Natural killer cell treated with Interleukin-12 subunit alpha and Interleukin-12 subunit beta and Interleukin-15 and Interleukin-18, amount 100 ng/mL, for 72 hours (primary cell): ENCODE measurements around the gene CDYL. TPM values are rescaled to one million over a fixed set of nuclear protein-coding genes. Genes with fewer than 3 reads are reported as not detected.

Experiments
- ATAC-seq, 2 donors: fragments of 150-1000 bp; cut with Tn5 transposase in 1 of 2; sonication (Bioruptor Pico), chemical (Tn5 transposase) in 1 of 2; 2 replicates each; pipeline ENCODE4 v1.10.0; 2021
- DNase-seq: peaks from one replicate; pipeline ENCODE4 v3.0.0; 2022; ENCODE audit warnings: low spot score
- H3K27ac Mint-ChIP-seq, 2 donors: 1 replicate in 1 of 2; 2 replicates in 1 of 2; pipeline ENCODE4 v1.8.0; 2022; ENCODE audit warnings: mixed read lengths in 2 of 2, mild to moderate bottlenecking in 1 of 2, moderate library complexity in 1 of 2
- H3K27me3 Mint-ChIP-seq, 2 donors: 1 replicate in 1 of 2; 2 replicates in 1 of 2; pipeline ENCODE4 v1.8.0; 2022; ENCODE audit warnings: mixed read lengths in 2 of 2
- H3K36me3 Mint-ChIP-seq: one replicate; pipeline ENCODE4 v1.8.0; 2022; ENCODE audit warnings: mixed read lengths
- H3K4me1 Mint-ChIP-seq, 2 donors: 1 replicate in 1 of 2; 2 replicates in 1 of 2; pipeline ENCODE4 v1.8.0; 2022; ENCODE audit warnings: low read depth in 2 of 2, mixed read lengths in 2 of 2, mild to moderate bottlenecking in 1 of 2
- H3K4me3 Mint-ChIP-seq: one replicate; pipeline ENCODE4 v1.8.0; 2022; ENCODE audit warnings: mixed read lengths
- H3K9me3 Mint-ChIP-seq: 2 replicates; pipeline ENCODE4 v1.8.0; 2022; ENCODE audit warnings: mixed read lengths
- total RNA-seq, 2 donors: library from RNA; stranded (reverse); gene quantifications; one replicate each; pipeline ENCODE4 v1.2.3, GENCODE V29; 2022

The CDYL gene, protein sequence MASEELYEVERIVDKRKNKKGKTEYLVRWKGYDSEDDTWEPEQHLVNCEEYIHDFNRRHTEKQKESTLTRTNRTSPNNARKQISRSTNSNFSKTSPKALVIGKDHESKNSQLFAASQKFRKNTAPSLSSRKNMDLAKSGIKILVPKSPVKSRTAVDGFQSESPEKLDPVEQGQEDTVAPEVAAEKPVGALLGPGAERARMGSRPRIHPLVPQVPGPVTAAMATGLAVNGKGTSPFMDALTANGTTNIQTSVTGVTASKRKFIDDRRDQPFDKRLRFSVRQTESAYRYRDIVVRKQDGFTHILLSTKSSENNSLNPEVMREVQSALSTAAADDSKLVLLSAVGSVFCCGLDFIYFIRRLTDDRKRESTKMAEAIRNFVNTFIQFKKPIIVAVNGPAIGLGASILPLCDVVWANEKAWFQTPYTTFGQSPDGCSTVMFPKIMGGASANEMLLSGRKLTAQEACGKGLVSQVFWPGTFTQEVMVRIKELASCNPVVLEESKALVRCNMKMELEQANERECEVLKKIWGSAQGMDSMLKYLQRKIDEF
- total RNA-seq, result 10 to 100 TPM; 52.5 to 58.7 TPM

DNA sequence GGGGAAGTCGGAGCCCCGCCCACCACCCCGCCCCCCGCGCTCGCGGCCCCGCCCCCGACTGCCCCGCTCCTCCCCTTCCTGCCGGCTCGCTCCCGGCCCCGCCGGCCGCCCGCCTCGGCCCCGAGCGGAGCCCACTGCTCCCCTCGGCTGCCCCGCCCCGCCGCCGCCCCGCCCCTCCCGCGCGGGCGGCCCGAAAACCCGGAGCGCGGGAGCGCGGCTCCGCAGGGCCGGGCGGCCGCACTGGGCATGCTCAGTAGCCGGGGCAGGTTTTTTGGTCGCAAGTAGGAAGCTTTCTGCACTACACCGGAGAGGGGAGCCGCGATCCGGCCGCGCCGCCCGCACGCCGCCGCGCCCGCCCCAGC lies at the start of gene CDYL:
Gene CDYL (plus strand): TSS at position 274 of the 362 bp plus-strand sequence. CDS start 380 bp downstream, outside the sequence.
- Mint-ChIP-seq H3K27me3 (peaks cover 6 to 11% of the 10 kb centered on the region in 2 donors), H3K4me3 (peak within 1 kb of the TSS; percentile 97), H3K4me1 (peaks cover 33 to 40% of the 10 kb centered on the region in 2 donors), H3K36me3 (peaks cover 18% of the 10 kb centered on the region), H3K9me3 (no peaks in the 10 kb centered on the region), H3K27ac (peak within 1 kb of the TSS; percentile 72 to 85)
- DNase-seq (peak; percentile 95), ATAC-seq (peak; percentile 90 to 93)

DNA sequence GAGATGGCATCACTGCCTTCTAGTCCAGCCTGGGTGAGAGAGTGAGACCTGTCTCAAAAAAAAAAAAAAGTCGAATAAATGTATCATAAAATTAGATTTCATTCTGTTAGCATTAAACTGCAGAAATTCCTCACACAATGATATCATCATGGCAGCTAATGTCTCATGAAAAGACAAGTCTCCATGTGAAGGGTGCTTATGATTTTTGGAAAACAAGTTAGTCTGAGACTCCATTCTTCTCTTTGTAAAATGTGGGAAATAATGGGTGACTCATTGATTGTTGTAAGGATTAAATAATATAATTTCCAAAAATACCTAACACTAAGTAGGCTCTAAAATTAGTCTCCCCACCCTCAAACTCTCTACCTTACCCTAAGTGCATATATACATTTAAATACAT lies 49.6 kb upstream of the CDYL start:
- Mint-ChIP-seq H3K27me3 (peaks cover 13 to 15% of the 10 kb centered on the region in 2 donors), H3K4me3 (no peak overlapping the region), H3K4me1 (peaks cover 10 to 12% of the 10 kb centered on the region in 2 donors), H3K36me3 (no peaks in the 10 kb centered on the region), H3K9me3 (no peaks in the 10 kb centered on the region), H3K27ac (no peak overlapping the region)
- no peak for ATAC-seq
- DNase-seq, result no peak

DNA sequence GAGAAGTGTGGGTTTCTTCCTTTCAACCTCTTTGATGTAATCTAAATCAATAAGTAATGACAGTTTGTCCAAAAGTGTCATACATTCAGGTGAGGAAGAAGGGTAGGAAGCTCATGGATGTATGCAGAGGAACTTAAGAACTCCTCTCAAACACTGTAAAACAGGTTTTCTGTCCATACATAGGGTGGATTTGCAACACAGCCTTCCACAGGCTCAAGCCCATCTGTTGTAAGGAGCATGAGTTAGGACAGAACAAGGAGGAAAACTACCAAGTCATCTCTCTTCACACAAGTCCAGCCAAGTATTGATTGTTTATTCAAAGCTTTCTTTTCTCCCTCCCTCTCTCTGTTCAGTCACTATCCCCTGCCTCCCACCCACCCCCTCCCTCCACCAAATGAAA lies 49.0 kb upstream of the CDYL start:
- ATAC-seq, result no peak
- no peaks in the 10 kb centered on the region for H3K9me3 Mint-ChIP-seq
- H3K27me3 Mint-ChIP-seq, result peaks cover 13 to 15% of the 10 kb centered on the region in 2 donors
- H3K4me3 Mint-ChIP-seq, result peak overlapping the region; percentile 10
- H3K4me1 Mint-ChIP-seq, result peaks cover 10 to 12% of the 10 kb centered on the region in 2 donors
- DNase-seq, result no peak
- H3K27ac Mint-ChIP-seq, result no peak overlapping the region
- no peaks in the 10 kb centered on the region for H3K36me3 Mint-ChIP-seq

DNA sequence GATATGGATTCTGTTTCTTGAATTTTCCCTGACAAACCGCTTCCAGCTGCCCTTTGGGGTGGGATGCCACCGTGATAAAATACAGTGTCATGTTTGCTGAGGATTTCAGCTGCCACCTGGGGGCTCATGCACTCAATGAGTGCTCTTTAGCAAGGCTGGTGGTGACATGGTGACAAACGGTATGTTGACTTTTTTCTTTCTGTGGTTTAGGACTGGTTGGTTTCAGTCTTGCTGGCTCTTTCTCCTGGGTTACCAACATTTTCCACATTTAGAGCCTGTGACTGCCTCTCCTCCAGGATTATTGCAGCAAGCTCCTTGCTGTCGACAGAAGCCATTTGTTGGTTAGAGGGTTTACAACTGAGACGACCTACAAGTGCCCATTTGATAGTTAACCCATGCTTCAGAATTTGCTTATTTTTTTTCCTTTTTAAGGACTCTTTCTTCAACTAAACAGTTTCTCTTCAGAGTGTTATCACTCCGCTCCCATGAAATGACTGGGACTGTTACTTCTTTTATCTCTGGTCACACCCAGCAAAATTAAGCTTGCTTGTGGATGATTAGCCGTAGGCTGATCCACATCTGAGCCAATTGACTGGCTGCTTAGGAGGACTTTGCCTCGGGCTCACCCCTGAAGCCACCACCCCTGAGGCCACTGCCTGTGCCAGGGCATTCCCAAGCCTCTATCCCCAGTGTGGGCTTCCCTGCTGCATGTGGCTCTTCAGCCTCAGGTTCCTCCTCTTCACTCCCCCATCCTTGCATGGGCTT lies 48.4 kb upstream of the CDYL start:
- peak overlapping the region; percentile 10 for H3K4me3 Mint-ChIP-seq
- peaks cover 13 to 15% of the 10 kb centered on the region in 2 donors for H3K27me3 Mint-ChIP-seq
- H3K27ac Mint-ChIP-seq, result peak overlapping the region in 1 of 2 donors; percentile 17
- no peaks in the 10 kb centered on the region for H3K36me3 Mint-ChIP-seq
- DNase-seq (no peak), ATAC-seq (peak; percentile 64 to 84)
- H3K4me1 Mint-ChIP-seq, result peaks cover 10 to 12% of the 10 kb centered on the region in 2 donors
- H3K9me3 Mint-ChIP-seq, result no peaks in the 10 kb centered on the region

DNA sequence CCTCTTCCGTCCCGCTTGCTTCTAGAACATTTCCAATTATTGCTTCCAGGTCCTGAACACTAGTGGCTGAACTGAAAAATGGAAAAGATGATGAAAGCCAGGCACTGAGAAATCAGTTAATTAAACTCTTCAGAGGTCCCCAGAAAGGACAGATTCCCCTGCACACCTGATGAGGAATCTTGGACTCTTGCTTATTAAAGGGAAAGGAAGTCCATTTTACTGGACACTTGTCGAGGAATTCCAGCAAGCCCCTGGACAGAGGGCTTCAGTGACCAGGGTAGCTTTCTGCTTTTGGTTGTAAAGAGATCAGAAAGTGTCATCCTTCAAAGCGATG lies 47.8 kb upstream of the CDYL start:
- ATAC-seq (no peak), DNase-seq (no peak)
- H3K9me3 Mint-ChIP-seq, result no peaks in the 10 kb centered on the region
- H3K27ac Mint-ChIP-seq, result peak overlapping the region in 1 of 2 donors; percentile 17
- H3K36me3 Mint-ChIP-seq, result no peaks in the 10 kb centered on the region
- no peak overlapping the region for H3K4me3 Mint-ChIP-seq
- peaks cover 12% of the 10 kb centered on the region in 2 donors for H3K4me1 Mint-ChIP-seq
- peaks cover 8 to 13% of the 10 kb centered on the region in 2 donors for H3K27me3 Mint-ChIP-seq

DNA sequence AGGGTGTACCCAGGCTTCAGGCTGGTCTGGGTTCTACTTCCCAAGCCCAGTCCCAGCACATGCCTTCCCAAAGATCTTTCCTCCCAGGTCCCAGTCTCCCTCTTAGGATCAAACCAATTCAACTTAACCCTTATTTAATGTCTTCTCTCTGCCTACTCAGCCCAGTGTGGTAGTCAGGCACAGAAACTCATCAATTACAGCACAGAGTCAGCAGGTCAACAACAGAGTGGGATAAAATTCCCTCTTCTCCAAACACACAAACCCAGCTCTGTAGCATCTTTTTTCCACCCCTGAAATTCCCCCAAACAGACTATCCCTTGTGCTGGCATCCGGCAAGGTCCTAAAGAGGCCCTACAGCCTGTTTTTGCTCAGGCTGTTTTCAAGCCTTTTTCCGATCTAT lies 47.3 kb upstream of the CDYL start:
- Mint-ChIP-seq H3K27ac (peak overlapping the region in 1 of 2 donors; percentile 8), H3K27me3 (peaks cover 7 to 13% of the 10 kb centered on the region in 2 donors), H3K36me3 (no peaks in the 10 kb centered on the region), H3K4me3 (no peak overlapping the region), H3K4me1 (peaks cover 12% of the 10 kb centered on the region in 2 donors), H3K9me3 (no peaks in the 10 kb centered on the region)
- DNase-seq (no peak), ATAC-seq (no peak)

DNA sequence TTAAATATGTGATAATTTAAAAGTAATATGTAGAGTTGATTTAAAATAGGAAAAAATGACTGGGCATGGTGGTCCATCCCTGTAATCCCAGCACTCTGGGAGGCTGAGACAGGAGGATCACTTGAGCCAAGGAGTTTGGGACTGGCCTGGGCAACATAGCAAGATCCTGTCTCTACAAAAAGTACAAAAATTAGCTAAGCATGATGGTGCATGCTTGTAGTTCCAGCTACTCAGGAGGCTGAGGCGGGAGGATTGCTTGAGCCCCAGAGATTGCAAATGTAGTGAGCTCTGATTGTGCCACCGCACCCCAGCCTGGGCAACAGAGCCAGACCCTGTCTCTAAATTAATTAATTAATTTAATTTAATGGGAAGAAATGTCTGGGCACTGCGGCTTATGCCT lies 44.2 kb upstream of the CDYL start:
- Mint-ChIP-seq H3K4me3 (no peak overlapping the region), H3K36me3 (no peaks in the 10 kb centered on the region), H3K4me1 (peaks cover 12% of the 10 kb centered on the region in 2 donors), H3K27ac (no peak overlapping the region), H3K9me3 (no peaks in the 10 kb centered on the region), H3K27me3 (peaks cover 13 to 14% of the 10 kb centered on the region in 2 donors)
- DNase-seq (no peak), ATAC-seq (no peak)

DNA sequence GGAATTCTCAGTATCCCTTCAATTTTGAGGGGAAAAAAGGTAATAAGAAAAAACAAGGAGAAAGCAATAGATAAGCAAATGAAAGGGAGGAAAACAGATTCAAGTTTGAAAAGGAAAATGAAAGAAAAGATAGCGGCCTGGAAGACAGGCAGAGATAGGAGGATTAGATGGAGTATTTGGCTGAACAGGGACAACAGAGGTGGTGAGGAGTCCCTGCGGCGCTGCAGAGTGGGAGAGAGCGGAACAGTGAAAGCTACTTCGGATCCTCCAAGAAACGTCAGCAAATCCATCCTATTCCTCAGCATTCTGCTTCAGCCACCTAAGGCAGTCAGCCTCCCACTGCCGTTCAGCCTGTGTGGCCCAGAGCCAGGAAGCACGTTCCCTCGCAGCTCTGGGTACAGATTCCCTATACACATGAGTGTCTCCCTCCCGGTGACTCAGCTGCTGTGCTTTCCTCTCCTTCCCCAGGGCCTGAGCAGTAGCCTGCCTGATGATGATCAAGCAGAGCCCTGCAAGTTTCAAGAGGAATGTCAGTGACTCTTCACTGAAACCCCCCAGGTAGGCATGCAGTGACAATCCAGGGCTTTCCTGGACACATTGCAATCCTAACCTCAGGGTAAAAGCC lies 43.4 kb upstream of the CDYL start:
- no peaks in the 10 kb centered on the region for H3K9me3 Mint-ChIP-seq
- H3K27me3 Mint-ChIP-seq, result peaks cover 13 to 14% of the 10 kb centered on the region in 2 donors
- H3K36me3 Mint-ChIP-seq, result no peaks in the 10 kb centered on the region
- ATAC-seq (no peak), DNase-seq (no peak)
- peaks cover 7 to 8% of the 10 kb centered on the region in 2 donors for H3K4me1 Mint-ChIP-seq
- H3K4me3 Mint-ChIP-seq, result no peak overlapping the region
- no peak overlapping the region for H3K27ac Mint-ChIP-seq

DNA sequence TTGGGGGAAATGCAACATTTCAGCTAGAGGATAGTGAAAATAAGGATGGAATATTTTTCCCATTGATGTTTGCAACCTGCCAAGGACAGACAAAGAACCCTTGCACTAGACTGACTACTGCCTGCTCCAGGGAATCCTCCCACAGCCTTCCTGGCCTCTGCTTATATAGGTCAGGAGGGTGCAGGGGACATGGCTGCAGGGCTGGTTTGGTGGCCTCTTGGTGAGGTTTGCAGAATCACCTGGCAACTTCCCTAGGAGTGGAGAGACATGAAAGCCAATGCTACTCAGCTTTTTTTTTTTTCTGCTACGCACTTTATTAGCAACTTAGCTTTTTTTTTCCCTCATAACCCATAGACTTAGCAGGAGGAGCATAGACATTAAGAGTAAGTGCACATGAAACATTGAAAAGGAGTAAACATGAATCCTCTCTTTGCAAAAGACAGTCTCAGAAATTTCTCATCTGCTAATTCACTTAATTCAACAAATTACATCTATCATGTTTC lies 39.8 kb upstream of the CDYL start:
- H3K27ac Mint-ChIP-seq, result no peak overlapping the region
- no peaks in the 10 kb centered on the region for H3K9me3 Mint-ChIP-seq
- peaks cover 0 to 2% of the 10 kb centered on the region in 2 donors for H3K4me1 Mint-ChIP-seq
- H3K27me3 Mint-ChIP-seq, result peaks cover 2 to 7% of the 10 kb centered on the region in 2 donors
- DNase-seq, result no peak
- no peaks in the 10 kb centered on the region for H3K36me3 Mint-ChIP-seq
- no peak overlapping the region for H3K4me3 Mint-ChIP-seq
- ATAC-seq, result no peak

DNA sequence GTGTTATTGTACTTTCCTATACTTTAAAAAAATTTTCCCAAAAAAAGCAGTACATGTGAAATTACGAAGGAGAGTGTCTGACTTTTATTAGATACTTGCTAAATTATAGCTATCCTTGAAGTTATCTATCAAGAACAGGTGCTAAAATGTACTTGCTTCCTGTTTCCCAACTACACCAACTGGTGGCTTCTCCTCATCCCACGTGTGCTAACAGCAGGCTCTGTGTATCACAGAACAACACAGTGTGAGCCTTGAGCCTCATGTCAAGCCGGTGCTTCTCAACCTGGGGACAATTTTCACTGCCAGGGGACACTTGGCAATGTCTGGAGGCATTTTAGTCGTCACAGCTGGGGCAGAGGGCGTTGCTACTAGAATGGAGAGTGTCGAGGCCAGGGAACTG lies 36.2 kb upstream of the CDYL start:
- DNase-seq (no peak), ATAC-seq (no peak)
- Mint-ChIP-seq H3K9me3 (no peaks in the 10 kb centered on the region), H3K27ac (no peak overlapping the region), H3K4me3 (no peak overlapping the region), H3K4me1 (no peaks in the 10 kb centered on the region), H3K27me3 (peaks cover 4 to 7% of the 10 kb centered on the region in 2 donors), H3K36me3 (no peaks in the 10 kb centered on the region)

DNA sequence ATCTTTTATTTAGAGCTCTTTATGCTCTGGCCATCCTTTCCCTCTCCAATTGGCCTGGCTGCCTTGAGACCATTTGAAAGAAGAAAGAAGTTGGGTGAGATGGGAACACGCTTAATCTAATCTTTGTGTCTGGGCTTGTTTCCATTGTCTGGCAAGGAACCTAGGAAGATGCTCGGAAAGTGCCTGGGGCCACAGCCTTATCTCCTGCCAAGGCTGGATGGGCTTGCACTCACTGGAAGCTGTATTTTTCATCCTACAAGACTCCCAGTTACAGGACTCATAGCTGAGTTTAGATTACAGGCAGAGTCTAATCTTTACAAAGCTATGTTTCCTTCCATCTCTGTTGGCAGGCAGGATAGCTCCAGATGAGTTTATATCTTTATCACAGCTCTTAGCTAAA lies 33.1 kb upstream of the CDYL start:
- peaks cover 0 to 4% of the 10 kb centered on the region in 2 donors for H3K27me3 Mint-ChIP-seq
- H3K9me3 Mint-ChIP-seq, result no peaks in the 10 kb centered on the region

DNA sequence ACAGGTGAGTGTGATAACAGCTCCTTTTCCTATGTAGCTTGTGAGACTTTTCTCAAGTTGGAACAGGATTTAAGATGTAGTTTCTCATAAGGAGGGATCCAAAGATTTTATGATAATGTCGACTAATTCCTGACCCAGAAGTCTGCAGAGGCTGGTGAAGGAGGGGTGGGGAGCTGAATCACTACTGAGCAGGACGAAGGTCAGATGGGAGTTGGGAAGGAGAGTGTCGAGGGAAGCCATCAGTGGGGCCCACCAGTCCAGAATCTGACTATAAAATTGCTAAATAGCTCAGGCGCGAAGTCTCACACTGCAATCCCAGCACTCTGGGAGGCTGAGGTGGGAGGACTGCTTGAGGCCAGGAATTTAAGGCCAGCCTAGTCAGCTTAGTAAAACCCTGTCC lies 32.3 kb upstream of the CDYL start:
- Mint-ChIP-seq H3K4me1 (no peaks in the 10 kb centered on the region), H3K4me3 (no peak overlapping the region), H3K27ac (no peak overlapping the region), H3K27me3 (peaks cover 1 to 2% of the 10 kb centered on the region in 2 donors), H3K9me3 (no peaks in the 10 kb centered on the region), H3K36me3 (no peaks in the 10 kb centered on the region)
- ATAC-seq (no peak), DNase-seq (no peak)

More for the DNA sequence above, 33.1 kb upstream of the CDYL start:
- no peak overlapping the region for H3K4me3 Mint-ChIP-seq
- ATAC-seq (no peak), DNase-seq (no peak)
- H3K27ac Mint-ChIP-seq, result no peak overlapping the region
- H3K36me3 Mint-ChIP-seq, result no peaks in the 10 kb centered on the region
- H3K4me1 Mint-ChIP-seq, result no peaks in the 10 kb centered on the region

DNA sequence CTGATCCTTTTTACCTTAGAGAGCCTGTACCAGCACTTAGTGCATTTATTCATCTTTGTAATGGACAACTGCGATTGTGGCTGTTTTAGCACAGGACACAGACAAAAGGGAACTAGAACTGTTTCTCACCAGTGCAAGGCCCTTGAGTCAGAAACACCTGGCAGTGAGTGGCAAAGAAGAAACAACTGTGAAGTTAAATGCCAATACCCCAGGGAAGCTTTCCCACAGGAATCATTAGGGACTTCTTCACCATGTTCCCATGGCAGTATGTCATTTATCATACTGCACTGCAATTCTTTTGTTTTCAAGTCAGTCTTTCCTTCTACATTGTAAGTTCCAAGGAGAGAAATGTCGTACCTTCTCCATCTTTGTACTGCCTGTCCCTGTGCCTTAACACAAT lies 28.6 kb upstream of the CDYL start:
- no peak overlapping the region for H3K27ac Mint-ChIP-seq
- no peaks in the 10 kb centered on the region for H3K4me1 Mint-ChIP-seq
- DNase-seq (no peak), ATAC-seq (no peak)
- no peak overlapping the region for H3K4me3 Mint-ChIP-seq
- H3K27me3 Mint-ChIP-seq, result peaks cover 3 to 8% of the 10 kb centered on the region in 2 donors
- H3K9me3 Mint-ChIP-seq, result no peaks in the 10 kb centered on the region
- no peaks in the 10 kb centered on the region for H3K36me3 Mint-ChIP-seq
